Uterus (tissue), 4 donors: ENCODE data around the gene IL12B. TPM values are rescaled to one million over a fixed set of nuclear protein-coding genes. Genes with fewer than 3 reads are reported as not detected.

Experiments used
- DNase-seq, 2 donors: peaks; one replicate each; pipeline ENCODE4 v3.0.0-alpha.2; 2019 to 2020
- H3K27ac ChIP-seq, 2 donors: fragments of 200-600 bp; sonication (generic); 1 replicate in 1 of 2; 2 replicates in 1 of 2; pipeline ENCODE4 v1.5.1; 2016 to 2018
- H3K27me3 ChIP-seq, 2 donors: fragments of 200-600 bp; sonication (generic); one replicate each; pipeline ENCODE4 v1.5.1; 2018 to 2019; ENCODE audit warnings: control low read depth in 1 of 2
- H3K36me3 ChIP-seq, 2 donors: fragments of 200-600 bp; sonication (generic); one replicate each; pipeline ENCODE4 v1.5.1; 2019; ENCODE audit warnings: control low read depth in 1 of 2
- H3K4me1 ChIP-seq, 2 donors: fragments of 200-600 bp; sonication (generic); one replicate each; pipeline ENCODE4 v1.5.1; 2018 to 2019; ENCODE audit warnings: control low read depth in 1 of 2
- H3K4me3 ChIP-seq, 2 donors: fragments of 200-600 bp; sonication (generic); 1 replicate in 1 of 2; 2 replicates in 1 of 2; pipeline ENCODE4 v1.5.1; 2018 to 2019; ENCODE audit warnings: mild to moderate bottlenecking in 1 of 2
- H3K9me3 ChIP-seq, 2 donors: fragments of 200-600 bp; sonication (generic); one replicate each; pipeline ENCODE4 v1.5.1; 2019; ENCODE audit warnings: control low read depth in 1 of 2
- CTCF ChIP-seq, 4 experiments: fragments of 200-600 bp in 2 of 4; fragments of 450-650 bp in 2 of 4; sonication (generic) in 2 of 4; IDR thresholded peaks; one replicate each; pipeline ENCODE4 v1.5.1; 2016 to 2019; ENCODE audit warnings: antibody characterized with exemption in 4 of 4, mild to moderate bottlenecking in 2 of 4, moderate library complexity in 1 of 4
- POLR2A ChIP-seq, 2 donors: fragments of 450-650 bp; IDR thresholded peaks; one replicate each; pipeline ENCODE4 v1.6.1; 2016; ENCODE audit warnings: antibody characterized with exemption in 2 of 2, mild to moderate bottlenecking in 1 of 2, moderate library complexity in 1 of 2
- intact Hi-C: fragments of 100-400 bp; cut with DNase I; formaldehyde crosslinking; loops from one replicate; pipeline ENCODE4 v1.15.1; 2023; ENCODE audit warnings: low total_unique reads
- total RNA-seq, 4 donors: library from RNA; depleted of rRNA in 3 of 4; stranded (reverse); fragments of >200 nt in 3 of 4; gene quantifications; one replicate each; pipeline versions ENCODE4 v1.1.0 to v1.2.4, GENCODE V29; 2014 to 2023
- donor health status: DM: yes; HTN: yes; CAD: no.

The IL12B gene
- total RNA-seq, 4 donors from 2014 or later = not detected

- Histone ChIP-seq H3K4me3 (no peak overlapping the region), H3K27me3 (no peaks in the 10 kb centered on the region), H3K36me3 (no peaks in the 10 kb centered on the region), H3K4me1 (no peaks in the 10 kb centered on the region), H3K27ac (no peak overlapping the region), H3K9me3 (no peaks in the 10 kb centered on the region)
- TF ChIP-seq CTCF (IDR thresholded peaks at IDR 0.05) (no peak), POLR2A (IDR thresholded peaks at IDR 0.05) (no peak)
- DNase-seq = no peak
- intact Hi-C loops = no loop called here
Measured at GRCh38 chr5:159342840-159343239, 12.6 kb upstream of the IL12B start.

DNA sequence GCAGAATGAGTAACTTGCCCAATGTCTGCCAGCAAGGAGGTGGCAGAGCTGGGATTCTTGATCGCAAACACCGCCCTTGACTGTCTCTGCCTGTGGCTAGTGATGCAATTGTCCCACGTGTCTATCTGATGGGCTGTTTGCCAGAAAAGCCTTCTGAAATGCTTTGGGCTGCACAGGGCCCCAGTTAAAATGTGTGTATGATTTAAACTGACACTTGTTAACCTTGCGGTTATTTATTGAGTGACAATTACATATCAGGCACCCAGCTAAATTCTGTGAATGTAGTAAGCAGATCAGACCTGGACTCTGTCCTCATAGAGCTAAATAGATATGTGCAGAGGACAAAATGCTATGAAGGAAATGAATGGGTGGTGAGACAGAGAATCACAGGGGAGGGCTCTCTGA, 11.6 kb upstream of the IL12B start:
- intact Hi-C loops = no loop called here
- H3K36me3 ChIP-seq = no peaks in the 10 kb centered on the region

DNA sequence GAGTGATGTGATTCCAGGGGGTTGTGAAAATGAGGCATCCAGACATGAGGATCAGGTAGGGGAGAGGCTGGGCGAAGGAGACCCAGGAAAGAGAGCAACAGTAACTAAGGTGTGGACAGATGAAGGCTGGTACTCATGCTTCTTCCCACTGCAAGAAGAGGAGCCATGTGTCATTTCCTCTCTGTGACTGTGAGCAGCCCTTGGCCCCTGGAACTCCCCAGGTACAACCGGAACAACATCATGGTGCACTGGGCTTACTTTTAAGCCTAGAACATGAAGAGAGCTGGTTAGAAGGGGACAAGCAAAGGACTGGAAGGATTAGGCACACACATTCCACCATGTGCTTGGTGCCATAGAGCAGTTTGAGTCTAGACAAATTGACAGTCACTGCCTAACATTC, 10.9 kb upstream of the IL12B start:
- H3K9me3 ChIP-seq = no peaks in the 10 kb centered on the region
- no peak for DNase-seq
- intact Hi-C loops = no loop called here
- H3K36me3 ChIP-seq = no peaks in the 10 kb centered on the region
- H3K4me1 ChIP-seq = no peaks in the 10 kb centered on the region
- no peaks in the 10 kb centered on the region for H3K27me3 ChIP-seq
- H3K27ac ChIP-seq = no peak overlapping the region
- H3K4me3 ChIP-seq = no peak overlapping the region
- TF ChIP-seq CTCF (IDR thresholded peaks at IDR 0.05) = no peak
- no peak for TF ChIP-seq POLR2A (IDR thresholded peaks at IDR 0.05)

More for the DNA sequence above, 11.6 kb upstream of the IL12B start:
- Histone ChIP-seq H3K27me3 (no peaks in the 10 kb centered on the region), H3K27ac (no peak overlapping the region), H3K4me3 (no peak overlapping the region), H3K4me1 (no peaks in the 10 kb centered on the region), H3K9me3 (no peaks in the 10 kb centered on the region)
- no peak for DNase-seq
- TF ChIP-seq POLR2A (IDR thresholded peaks at IDR 0.05) = no peak
- no peak for TF ChIP-seq CTCF (IDR thresholded peaks at IDR 0.05)

DNA sequence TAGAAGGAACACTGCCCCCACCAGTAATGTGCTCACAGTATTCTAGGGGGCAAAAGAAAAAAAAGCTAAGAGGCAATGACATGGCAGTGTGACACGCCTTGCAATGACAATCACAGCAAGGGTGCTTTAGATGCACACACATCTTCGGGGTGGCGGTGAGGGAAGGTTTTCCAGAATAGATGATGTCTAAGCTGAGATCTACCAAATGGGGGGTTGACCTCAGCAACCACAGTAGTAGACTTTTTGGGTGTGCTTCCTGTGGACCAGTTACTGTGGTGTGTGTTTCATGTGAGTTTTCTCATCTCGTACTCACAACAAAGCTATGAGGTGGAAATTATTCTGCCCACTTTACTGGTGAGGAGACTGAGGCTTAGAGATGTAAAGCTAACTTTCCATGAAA, 10.2 kb upstream of the IL12B start:
- H3K9me3 ChIP-seq = no peaks in the 10 kb centered on the region
- no peak for TF ChIP-seq POLR2A (IDR thresholded peaks at IDR 0.05)
- no peak for TF ChIP-seq CTCF (IDR thresholded peaks at IDR 0.05)
- intact Hi-C loops = no loop called here

GRCh38 chr5:159339460-159339859, 9.2 kb upstream of the IL12B start:
- no peaks in the 10 kb centered on the region for H3K27me3 ChIP-seq
- TF ChIP-seq POLR2A (IDR thresholded peaks at IDR 0.05) (no peak), CTCF (IDR thresholded peaks at IDR 0.05) (no peak)
- intact Hi-C loops = no loop called here
- H3K4me1 ChIP-seq = no peaks in the 10 kb centered on the region
- no peaks in the 10 kb centered on the region for H3K9me3 ChIP-seq
- H3K4me3 ChIP-seq = no peak overlapping the region
- no peak overlapping the region for H3K27ac ChIP-seq
- H3K36me3 ChIP-seq = no peaks in the 10 kb centered on the region
- DNase-seq = no peak

More for the DNA sequence above, 10.2 kb upstream of the IL12B start:
- H3K36me3 ChIP-seq = no peaks in the 10 kb centered on the region
- H3K4me1 ChIP-seq = no peaks in the 10 kb centered on the region
- H3K4me3 ChIP-seq = no peak overlapping the region
- DNase-seq = no peak
- no peak overlapping the region for H3K27ac ChIP-seq
- H3K27me3 ChIP-seq = no peaks in the 10 kb centered on the region
